Neural progenitor cell (in vitro differentiated cells): ENCODE measurements around the gene TBXAS1.

ENCODE experiments used
- CTCF ChIP-seq: fragments of 200-600 bp; sonication (generic); IDR thresholded peaks from 2 replicates; pipeline ENCODE4 v1.5.1; 2017; ENCODE audit warnings: antibody characterized with exemption, mild to moderate bottlenecking
- EZH2 ChIP-seq: fragments of 200-600 bp; sonication (generic); IDR thresholded peaks from 2 replicates; pipeline ENCODE4 v1.6.1; 2017; ENCODE audit warnings: antibody characterized with exemption, mild to moderate bottlenecking, moderate library complexity
- EZH2phosphoT487 ChIP-seq: fragments of 200-600 bp; sonication (generic); IDR thresholded peaks from 2 replicates; pipeline ENCODE4 v1.6.1; 2017; ENCODE audit warnings: antibody characterized with exemption

- no peak for TF ChIP-seq CTCF
- no peak for TF ChIP-seq EZH2
- TF ChIP-seq EZH2phosphoT487: no peak
Measured at GRCh38 chr7:139942636-139943035, 113.6 kb downstream of the TBXAS1 start.
